ENCODE measurements around the gene PPM1M.

DNA sequence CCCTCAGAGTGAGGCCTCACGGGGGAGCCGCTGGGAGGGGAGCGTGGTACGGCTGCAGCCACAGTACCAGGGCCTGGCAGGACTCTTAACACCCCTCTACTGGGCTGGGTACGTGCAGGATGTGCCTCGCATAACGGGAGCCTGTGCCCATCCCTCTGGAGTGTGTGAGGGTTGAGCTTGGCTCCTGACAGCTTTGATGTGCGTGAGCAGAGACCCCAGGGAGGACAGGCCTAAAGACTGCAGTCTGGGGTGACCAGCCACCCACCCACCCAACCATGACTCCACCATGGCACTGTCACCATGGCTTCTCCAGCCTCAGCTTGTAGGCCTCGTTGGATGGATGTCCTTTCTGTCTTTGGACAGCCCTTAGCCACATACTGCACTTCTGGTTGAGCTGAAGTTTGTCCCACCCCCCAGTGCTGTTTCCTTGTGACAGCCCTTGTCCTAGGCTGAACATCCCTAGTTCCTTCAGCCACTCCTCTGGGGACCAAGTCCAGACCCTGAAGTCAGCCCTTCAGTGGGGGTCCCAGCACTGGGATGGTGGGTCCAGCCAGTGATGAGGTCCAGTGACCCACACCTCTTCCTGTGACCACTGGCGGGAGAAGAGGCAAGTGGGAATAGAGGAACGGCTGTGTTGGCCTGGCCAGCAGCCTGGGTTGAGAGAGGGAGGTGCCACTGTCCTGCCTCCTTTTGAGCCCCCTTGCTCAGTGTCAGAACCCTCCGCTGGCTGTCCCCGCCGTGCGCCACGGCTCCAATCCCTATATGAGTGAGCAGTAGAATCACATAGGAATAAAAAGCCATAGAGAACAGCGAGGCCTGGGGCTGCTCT is 48.1 kb downstream of the PPM1M start:
- no peak for TF ChIP-seq YY1 (IDR thresholded peaks at IDR 0.05; ENCODE audit: low read depth)
- TF ChIP-seq NFIC (IDR thresholded peaks at IDR 0.05), result no peak
- no peak for TF ChIP-seq CREB1 (IDR thresholded peaks at IDR 0.05; ENCODE audit: low read depth)
- no peak for TF ChIP-seq TAF1 (IDR thresholded peaks at IDR 0.05; ENCODE audit: low read depth)
- TF ChIP-seq, protein P1, sequence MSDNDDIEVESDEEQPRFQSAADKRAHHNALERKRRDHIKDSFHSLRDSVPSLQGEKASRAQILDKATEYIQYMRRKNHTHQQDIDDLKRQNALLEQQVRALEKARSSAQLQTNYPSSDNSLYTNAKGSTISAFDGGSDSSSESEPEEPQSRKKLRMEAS (IDR thresholded peaks at IDR 0.05), result no peak
- TF ChIP-seq EP300 (IDR thresholded peaks at IDR 0.05; ENCODE audit: borderline replicate concordance), result no peak

Data from Ishikawa (cell line).